NCI-H146 treated with DMSO at 0.1 percent for 48 hours (cell line): Measurements from ENCODE around the gene NAV2.

ENCODE experiments used
- DNase-seq: peaks from one replicate; lab custom pipeline; 2025; ENCODE audit not compliant: unreplicated experiment; lab: John Stamatoyannopoulos, UW

The NAV2 gene

GRCh38 chr11:19774329-19774728 is 61.7 kb downstream of the NAV2 start:
- no peak for DNase-seq

GRCh38 chr11:19774817-19775580 is 62.4 kb downstream of the NAV2 start:
- DNase-seq: no peak

- no peak for DNase-seq
Observed at GRCh38 chr11:19775622-19776021, 63.0 kb downstream of the NAV2 start.

- DNase-seq: peak; percentile 27
Observed at GRCh38 chr11:19777039-19777376, 64.4 kb downstream of the NAV2 start.

- DNase-seq: peak; percentile 40
Observed at GRCh38 chr11:19777377-19778102, 64.9 kb downstream of the NAV2 start.

GRCh38 chr11:19779740-19780139 is 67.1 kb downstream of the NAV2 start:
- DNase-seq: no peak

GRCh38 chr11:19781351-19781750 is 68.7 kb downstream of the NAV2 start:
- no peak for DNase-seq

GRCh38 chr11:19785265-19785664 is 72.6 kb downstream of the NAV2 start:
- peak; percentile 19 for DNase-seq

- DNase-seq: no peak
Observed at GRCh38 chr11:19786644-19787043, 74.0 kb downstream of the NAV2 start.

GRCh38 chr11:19788435-19788834 is 75.8 kb downstream of the NAV2 start:
- no peak for DNase-seq

- DNase-seq: no peak
Observed at GRCh38 chr11:19789245-19789644, 76.6 kb downstream of the NAV2 start.

GRCh38 chr11:19789835-19790710 is 77.4 kb downstream of the NAV2 start:
- DNase-seq: no peak

GRCh38 chr11:19790831-19791552 is 78.4 kb downstream of the NAV2 start:
- DNase-seq: no peak

- DNase-seq: no peak
Observed at GRCh38 chr11:19792510-19792909, 79.9 kb downstream of the NAV2 start.

- no peak for DNase-seq
Observed at GRCh38 chr11:19793326-19793725, 80.7 kb downstream of the NAV2 start.

- no peak for DNase-seq
Observed at GRCh38 chr11:19794161-19794560, 81.5 kb downstream of the NAV2 start.

- no peak for DNase-seq
Observed at GRCh38 chr11:19795082-19795481, 82.4 kb downstream of the NAV2 start.

- DNase-seq: no peak
Observed at GRCh38 chr11:19800162-19800561, 87.5 kb downstream of the NAV2 start.

- DNase-seq: no peak
Observed at GRCh38 chr11:19800714-19801519, 88.3 kb downstream of the NAV2 start.

- DNase-seq: no peak
Observed at GRCh38 chr11:19802773-19803293, 90.2 kb downstream of the NAV2 start.
